ENCODE results near the gene CDKAL1.

DNA sequence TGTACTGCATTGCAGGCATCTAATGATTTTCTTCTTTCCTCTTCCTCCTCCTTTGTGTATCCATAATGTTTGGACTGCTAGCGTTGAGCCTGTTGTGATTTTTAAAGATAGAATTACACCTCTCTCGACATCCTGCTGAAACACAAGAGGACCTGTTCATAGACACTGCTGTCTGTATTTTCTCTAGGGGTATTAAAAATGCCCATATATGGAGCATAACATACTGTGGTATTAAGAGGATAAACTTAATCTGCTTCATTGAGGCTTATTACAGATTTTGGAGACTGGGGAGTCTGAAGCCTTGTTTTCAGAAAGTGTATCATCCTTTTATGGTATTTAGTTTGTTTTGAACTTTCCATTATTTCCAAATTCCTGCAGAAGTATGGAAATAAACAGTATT lies 414.3 kb downstream of the CDKAL1 start:
- TF ChIP-seq EGR1 (IDR thresholded peaks at IDR 0.05) (no peak), CREB1 (IDR thresholded peaks at IDR 0.05; ENCODE audit: low read depth) (no peak), RAD21 (IDR thresholded peaks at IDR 0.05; ENCODE audit: low read depth) (no peak), TCF12 (IDR thresholded peaks at IDR 0.05; ENCODE audit: low read depth) (no peak), TAF1 (IDR thresholded peaks at IDR 0.05; ENCODE audit: low read depth) (no peak), USF1 (IDR thresholded peaks at IDR 0.05) (no peak), EP300 (IDR thresholded peaks at IDR 0.05; ENCODE audit: borderline replicate concordance) (no peak), REST (IDR thresholded peaks at IDR 0.05; ENCODE audit: low read depth) (no peak), CEBPB (IDR thresholded peaks at IDR 0.05) (no peak), MAX (IDR thresholded peaks at IDR 0.05) (no peak), NFIC (IDR thresholded peaks at IDR 0.05) (no peak), TEAD4 (IDR thresholded peaks at IDR 0.05) (no peak)
